EH (cell line): ENCODE results near the gene FOXE3.

Experiments used
- DNase-seq: peaks from one replicate; pipeline ENCODE4 v3.0.0-alpha.2; 2015; ENCODE audit warnings: low read depth

Gene FOXE3

DNA sequence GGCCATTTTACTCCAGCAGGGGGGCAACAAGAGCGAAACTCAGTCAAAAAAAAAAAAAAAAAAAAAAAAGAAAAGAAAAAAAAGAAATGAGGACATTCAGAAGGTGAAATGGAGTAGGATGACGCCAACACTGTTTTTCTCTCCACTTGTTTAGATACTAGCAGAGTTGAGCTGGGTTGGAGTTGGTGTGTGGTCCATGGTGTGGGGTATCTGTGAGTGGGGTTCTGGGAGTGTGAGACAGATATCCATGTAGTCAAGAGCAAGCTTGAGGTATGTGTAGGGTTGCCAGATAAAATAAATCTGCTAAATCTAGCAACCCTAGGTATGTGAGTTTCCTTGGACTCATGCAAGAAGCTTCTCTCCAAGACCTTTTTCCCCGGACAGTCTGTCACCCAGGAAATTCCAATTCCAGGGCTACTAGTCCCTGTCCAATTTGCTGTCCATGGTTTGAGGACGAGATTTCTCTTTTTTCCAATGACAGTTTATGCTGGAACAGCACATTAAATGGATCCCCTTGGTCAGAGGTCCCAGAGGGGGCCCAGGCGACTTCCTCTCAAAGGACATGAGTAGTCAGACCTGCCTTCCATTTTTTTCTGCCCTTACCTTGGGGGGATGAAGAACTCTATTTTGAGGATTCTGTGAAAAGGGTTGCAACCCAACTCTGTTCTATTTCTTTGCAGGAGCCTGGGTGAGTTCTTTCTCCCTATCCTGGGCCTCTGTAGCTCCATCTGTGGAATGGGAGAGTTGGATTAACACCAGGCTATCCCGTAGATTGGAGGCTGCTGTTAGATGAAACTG, 19.6 kb downstream of the FOXE3 start:
- DNase-seq, result peak; percentile 73

- peak; percentile 76 for DNase-seq
These were observed 20.4 kb downstream of the FOXE3 start for GRCh38 chr1:47436304-47436978.

- peak; percentile 38 for DNase-seq
These were observed 20.9 kb downstream of the FOXE3 start for GRCh38 chr1:47436979-47437446.

DNA sequence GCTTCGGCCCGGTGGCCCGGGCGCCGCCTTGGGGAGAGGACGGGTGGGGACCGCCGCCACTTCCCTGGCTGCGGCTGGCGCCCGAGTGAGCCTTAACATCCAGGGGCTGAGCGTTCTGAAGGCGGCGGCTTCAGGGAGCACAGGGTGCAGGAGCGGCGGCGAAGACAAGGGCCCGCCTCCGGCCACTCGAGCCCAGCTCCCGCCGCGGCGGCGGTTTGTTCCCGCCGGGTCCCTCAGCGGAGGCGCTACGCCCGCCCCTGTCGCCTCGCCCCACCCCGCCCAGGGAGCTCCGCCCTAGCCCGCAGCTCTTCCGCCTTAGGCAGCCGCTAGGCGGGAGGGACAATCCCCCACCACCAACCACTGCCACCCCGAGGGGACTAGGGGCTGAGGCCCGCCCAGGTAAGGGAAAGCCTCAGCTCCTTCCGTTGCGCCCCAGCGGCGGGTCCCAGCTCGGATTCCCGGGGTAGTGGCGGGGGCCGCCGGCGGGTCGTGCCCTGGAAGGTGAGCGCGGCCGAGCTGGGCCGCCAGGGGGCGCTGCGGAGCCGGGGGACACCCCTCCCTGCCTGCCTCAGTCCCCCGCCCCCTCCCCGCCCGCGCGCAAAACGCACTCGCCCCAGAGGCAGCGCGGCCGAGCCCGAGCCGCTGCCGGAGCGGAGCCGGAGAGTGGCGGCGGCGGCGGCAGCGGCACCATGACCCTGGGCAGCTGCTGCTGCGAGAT, 21.5 kb downstream of the FOXE3 start, which contains the start of gene FOXD2:
FOXD2 (plus strand) TSS at position 598 of the 718 bp plus-strand sequence; CDS start at position 690, 92 bp downstream.
- DNase-seq, result peak; percentile 87

- peak; percentile 36 for DNase-seq
These were observed 22.3 kb downstream of the FOXE3 start for GRCh38 chr1:47438165-47439016.

- DNase-seq, result no peak
These were observed 23.1 kb downstream of the FOXE3 start for GRCh38 chr1:47439017-47439818.

DNA sequence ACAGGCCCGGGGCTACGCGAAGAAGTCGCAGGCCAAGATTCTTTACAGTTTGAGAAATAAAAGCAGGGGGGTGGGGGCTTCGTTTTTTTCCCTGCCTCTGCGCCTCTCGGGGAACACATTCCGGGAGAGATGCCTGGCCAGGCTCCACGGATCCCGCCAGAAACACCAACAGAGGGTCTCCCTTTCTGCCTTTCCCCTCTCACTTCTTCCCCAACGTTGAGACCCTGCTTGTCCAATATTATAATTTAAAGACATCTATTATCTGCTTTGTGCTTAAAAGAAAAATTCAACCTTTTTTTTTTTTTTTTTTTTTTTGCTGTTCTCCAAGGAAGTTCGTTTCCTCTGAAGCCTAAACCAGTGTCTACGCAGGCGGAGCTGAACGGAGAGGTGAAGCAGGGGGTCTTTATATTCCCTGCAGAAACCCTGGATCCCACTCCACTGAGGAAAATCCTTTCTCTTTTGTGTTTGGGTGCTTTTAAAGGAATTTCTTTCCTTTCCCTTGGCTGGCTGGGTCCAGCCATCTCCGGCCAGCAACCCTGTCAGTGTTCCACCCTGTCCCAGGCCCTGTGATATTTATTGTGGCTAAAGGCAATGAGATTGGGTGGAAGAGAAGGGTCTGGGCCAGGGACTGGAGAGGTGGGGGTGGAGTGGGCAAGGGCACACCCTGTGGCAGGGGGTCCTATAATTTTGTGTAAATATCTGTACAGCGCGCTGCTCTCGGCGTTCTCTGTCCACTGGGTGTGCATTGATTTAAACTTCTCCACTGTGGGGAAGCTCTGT, 23.9 kb downstream of the FOXE3 start:
- DNase-seq, result no peak

DNA sequence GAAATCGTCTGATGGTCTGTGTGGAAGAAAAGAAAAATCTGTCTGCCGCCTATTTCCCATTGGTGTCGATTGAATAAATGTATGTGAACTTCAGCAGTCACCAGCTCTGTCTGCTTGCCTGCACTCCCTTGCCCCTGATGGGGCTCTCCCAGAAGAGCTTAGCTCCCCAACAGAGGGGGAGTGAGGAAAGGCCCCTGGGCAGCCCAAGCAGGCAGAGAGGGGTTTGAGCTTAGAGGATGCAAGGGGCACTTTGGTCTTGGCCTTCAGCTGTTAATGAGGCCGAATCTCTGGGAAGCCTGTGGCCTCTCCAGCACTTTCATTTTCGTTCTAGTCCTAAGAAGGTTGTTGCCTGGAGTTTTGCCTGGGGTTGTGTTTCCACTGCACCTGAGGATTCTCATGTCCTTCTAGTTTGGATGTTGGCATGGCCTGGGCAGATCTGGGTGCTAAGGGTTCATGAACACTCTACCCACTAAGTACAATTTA, 24.6 kb downstream of the FOXE3 start:
- no peak for DNase-seq

DNA sequence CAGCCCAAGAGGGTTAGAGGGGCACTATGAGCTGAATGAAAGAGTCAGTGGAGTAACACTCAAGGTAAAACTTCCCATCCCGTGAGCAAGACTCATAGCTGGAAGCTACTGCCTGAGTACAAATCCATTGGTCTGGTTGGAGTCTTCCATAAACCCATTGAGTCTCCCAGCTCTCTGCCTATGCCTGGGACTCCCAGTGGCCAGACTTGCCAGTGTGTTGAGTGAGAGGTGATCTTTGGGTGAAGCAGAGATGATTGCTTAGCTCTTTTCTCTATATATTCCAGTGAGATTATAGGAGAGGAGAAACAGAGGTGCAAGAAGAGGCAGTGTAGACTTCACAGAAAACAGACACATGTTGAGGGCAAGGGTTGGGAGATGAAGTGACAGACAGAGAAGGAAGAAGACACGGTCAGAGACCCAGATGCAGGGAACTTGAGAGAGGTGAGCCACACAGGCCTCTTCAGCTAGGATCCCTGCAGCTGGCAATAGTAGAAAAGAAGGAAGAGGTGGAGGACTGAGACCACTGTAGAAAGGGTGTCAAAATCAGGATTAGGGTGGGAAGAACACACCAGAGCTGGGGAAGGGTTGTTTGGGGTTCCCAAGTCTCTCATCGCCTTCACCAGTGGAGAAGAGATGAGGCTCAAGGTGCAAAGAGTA, 25.5 kb downstream of the FOXE3 start:
- no peak for DNase-seq

GRCh38 chr1:47442202-47442601, 26.1 kb downstream of the FOXE3 start:
- DNase-seq, result no peak

- no peak for DNase-seq
These were observed 26.9 kb downstream of the FOXE3 start for GRCh38 chr1:47442842-47443529.

GRCh38 chr1:47443530-47444296, 27.6 kb downstream of the FOXE3 start:
- no peak for DNase-seq

GRCh38 chr1:47444297-47444561, 28.1 kb downstream of the FOXE3 start:
- no peak for DNase-seq

DNA sequence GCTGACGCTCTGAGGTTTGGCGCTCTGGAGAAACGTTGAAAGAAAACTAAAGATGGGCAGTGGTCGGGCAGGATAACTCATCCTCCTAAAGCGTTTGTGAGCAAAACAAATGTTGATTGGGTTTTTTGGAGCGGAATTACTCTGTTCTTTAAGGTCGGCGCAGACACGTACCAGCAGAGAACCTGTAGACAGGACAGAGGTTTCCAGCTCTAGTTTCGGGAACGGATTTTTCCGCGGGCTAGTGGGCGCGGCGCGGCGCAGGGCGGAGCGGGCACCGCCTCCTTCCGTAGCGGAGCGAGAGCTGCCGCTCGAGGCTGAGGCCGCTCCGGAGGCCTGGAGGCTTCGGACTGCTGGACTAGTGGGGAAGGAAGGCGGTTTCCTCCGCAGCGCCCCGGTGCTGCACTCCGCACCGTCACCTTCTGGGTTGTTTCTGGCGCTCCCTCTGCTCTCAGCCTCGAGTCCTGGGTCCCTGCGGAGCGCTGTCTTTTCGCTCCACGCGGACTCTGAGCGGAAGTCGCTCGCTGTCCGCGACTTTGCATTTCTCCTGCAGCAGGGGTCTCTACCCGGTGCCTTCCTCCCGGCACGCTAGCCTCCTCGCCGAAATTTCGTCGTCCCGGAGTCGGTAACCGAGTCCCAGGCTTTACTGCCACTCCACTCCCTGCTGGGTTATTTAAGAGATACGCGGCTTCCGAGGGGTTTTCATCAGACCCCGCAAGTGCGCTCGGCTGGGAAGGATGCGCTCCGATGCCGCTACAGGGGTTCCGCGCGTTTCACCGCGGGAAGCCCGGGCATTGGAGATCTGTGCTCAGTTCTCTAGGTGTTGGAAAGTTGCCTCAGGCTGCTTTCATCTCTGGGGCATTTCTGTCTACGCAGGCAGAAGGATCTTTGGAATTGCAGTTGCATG, 28.7 kb downstream of the FOXE3 start:
- peak; percentile 28 for DNase-seq

DNA sequence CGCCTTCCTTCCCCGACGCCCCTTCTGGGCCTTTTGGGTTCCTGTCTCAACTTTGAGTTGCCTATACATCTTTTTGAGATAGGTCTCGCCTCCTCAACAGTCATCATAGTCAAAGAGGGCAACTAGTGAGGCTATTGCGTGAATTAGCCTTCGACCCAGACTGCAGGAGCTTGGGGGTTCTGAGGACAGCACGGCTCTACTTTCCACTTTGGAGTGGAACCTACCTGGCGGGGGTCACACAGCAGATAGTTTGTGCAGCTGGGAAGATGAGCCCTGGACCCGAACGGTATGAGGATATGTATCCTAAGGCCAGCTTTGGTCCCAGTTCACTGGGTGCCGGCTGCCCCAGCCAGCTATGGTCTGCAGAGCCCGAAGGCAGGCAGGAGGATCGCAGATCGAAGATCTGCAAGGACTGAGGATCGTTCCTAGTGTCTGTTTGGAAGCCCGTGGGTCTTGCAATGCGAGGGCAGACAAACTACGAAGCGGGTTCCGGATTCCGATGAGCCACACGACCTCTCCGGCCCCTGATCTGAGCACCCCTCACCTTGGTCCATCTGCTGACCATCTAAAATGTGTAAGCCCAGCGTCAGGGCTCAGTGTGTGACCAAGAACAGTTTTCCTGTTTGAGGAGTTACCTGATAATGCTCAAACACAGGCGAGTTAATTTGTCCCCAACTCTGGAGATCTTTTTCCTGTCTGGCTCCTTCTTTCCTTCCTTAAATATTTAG, 29.9 kb downstream of the FOXE3 start:
- DNase-seq, result no peak

- no peak for DNase-seq
These were observed 32.6 kb downstream of the FOXE3 start for GRCh38 chr1:47448462-47449222.
